Adrenal gland (tissue), 12 donors: ENCODE data around the gene SLC4A5. TPM values are rescaled to one million over a fixed set of nuclear protein-coding genes. Genes with fewer than 3 reads are reported as not detected.

Experiments
- DNase-seq, 7 donors: peaks; one replicate each; pipeline ENCODE4 v3.0.0-alpha.2; 2019 to 2020
- H3K27ac ChIP-seq, 5 donors: fragments of 200-600 bp; sonication (generic) in 4 of 5; 1 replicate in 3 of 5; 2 replicates in 2 of 5; pipeline versions ENCODE4 v1.5.1 to v1.8.0; 2016 to 2020; ENCODE audit warnings: mild to moderate bottlenecking in 1 of 5
- H3K27me3 ChIP-seq: fragments of 200-600 bp; 2 replicates; pipeline ENCODE4 v1.8.0; 2021
- H3K36me3 ChIP-seq, 2 donors: fragments of 200-600 bp; replicated peaks in 1 of 2; 1 replicate in 1 of 2; 2 replicates in 1 of 2; pipeline versions ENCODE4 v1.5.1 to v1.8.0; 2018 to 2022
- H3K4me1 ChIP-seq, 2 donors: fragments of 200-600 bp; replicated peaks in 1 of 2; 1 replicate in 1 of 2; 2 replicates in 1 of 2; pipeline versions ENCODE4 v1.5.1 to v1.8.0; 2018 to 2021
- H3K4me3 ChIP-seq, 4 donors: fragments of 200-600 bp; sonication (generic) in 3 of 4; one replicate each; pipeline ENCODE4 v1.5.1; 2016 to 2018
- H3K9me3 ChIP-seq, 3 donors: fragments of 200-600 bp; sonication (generic) in 1 of 3; replicated peaks in 1 of 3; 1 replicate in 2 of 3; 2 replicates in 1 of 3; pipeline versions ENCODE4 v1.5.1 to v1.8.0; 2016 to 2021
- POLR2A ChIP-seq, 2 donors: fragments of 450-650 bp; IDR thresholded peaks; one replicate each; pipeline ENCODE4 v1.6.1; 2017; ENCODE audit warnings: antibody characterized with exemption in 2 of 2, mild to moderate bottlenecking in 2 of 2, moderate library complexity in 1 of 2
- WGBS, 4 donors: extraction: QIAGEN DNeasy Blood & Tissue Kit in 2 of 4; methylation state at CpG; one replicate each; pipeline versions ENCODE4 v1.1.5 to v1.1.7; 2013 to 2017; 5-methylcytosine and 5-hydroxymethylcytosine counted together
- intact Hi-C, 2 donors: fragments of 100-400 bp; cut with DNase I; formaldehyde crosslinking; loops; one replicate each; pipeline versions ENCODE4 v1.14.1 to v1.15.0; 2022 to 2023
- polyA plus RNA-seq, 3 donors: library from polyadenylated mRNA; stranded (reverse); fragments of 200-250 nt in 2 of 3; fragments of 350-450 nt in 1 of 3; fragmentation: Illumina TruSeq in 1 of 3; extraction: RNeasy Lipid Tissue Mini Kit (QIAGEN cat#74804) in 1 of 3; gene quantifications; one replicate each; pipeline ENCODE4 v1.2.3, GENCODE V29; 2013 to 2014
- total RNA-seq, 9 donors: library from RNA; depleted of rRNA in 4 of 9; stranded (reverse); fragments of >200 nt in 4 of 9; fragments of 120-200 nt in 1 of 9; fragmentation: NEBNext Ultra II Directional in 1 of 9; extraction: Animal tissue kit (Norgen Biotek cat#: 25700) in 1 of 9; gene quantifications; one replicate each; pipeline versions ENCODE4 v1.1.0 to v1.2.4, GENCODE V29; 2013 to 2023
- TF ChIP-seq, protein P1 (sequence below), 6 experiments: fragments of 450-650 bp in 4 of 6; fragments of 200-600 bp in 2 of 6; sonication (generic) in 1 of 6; IDR thresholded peaks; 1 replicate in 5 of 6; 2 replicates in 1 of 6; pipeline versions ENCODE4 v1.5.1 to v1.8.0; 2016 to 2021; ENCODE audit warnings: antibody characterized with exemption in 6 of 6, mild to moderate bottlenecking in 2 of 6, moderate library complexity in 1 of 6
- donor health status: healthy with polysubstance abuse.
- donor health status: Bipolar disorder and iron deficiency.
- donor health status: DM: yes; HTN: yes; CAD: no.
- donor health status: DM: no; HTN: no; CAD: no.
- donor health status: DM: no; HTN: no; CAD: no.
- donor health status: DM: yes; HTN: yes; CAD: no.

Gene SLC4A5
- total and polyA plus RNA-seq, 12 donors, result 0.14 to 2.7 (median 0.74) TPM; not detected in 1

DNA sequence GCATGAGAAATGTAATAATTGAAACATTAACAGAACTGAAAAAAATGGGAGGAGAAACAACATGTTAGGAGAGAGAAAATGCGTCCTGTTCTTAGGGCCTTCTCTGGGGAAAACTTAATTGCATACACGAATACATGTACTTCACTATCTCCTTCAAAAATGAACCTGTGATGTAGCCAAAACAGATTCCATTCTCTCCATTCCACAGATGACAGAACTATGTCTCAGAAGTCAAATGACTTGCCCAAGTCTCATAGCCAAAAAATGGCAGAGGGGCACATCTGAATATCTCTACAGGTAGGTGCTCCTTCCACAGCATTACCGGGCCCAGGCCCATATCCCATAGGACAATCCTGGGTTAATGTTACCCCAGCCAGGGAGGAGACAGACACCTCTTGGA lies 40.8 kb upstream of the SLC4A5 start:
- 68 to 80% (median 75%) methylated on average over 3 of the region's 3 CpGs for WGBS, 4 donors

DNA sequence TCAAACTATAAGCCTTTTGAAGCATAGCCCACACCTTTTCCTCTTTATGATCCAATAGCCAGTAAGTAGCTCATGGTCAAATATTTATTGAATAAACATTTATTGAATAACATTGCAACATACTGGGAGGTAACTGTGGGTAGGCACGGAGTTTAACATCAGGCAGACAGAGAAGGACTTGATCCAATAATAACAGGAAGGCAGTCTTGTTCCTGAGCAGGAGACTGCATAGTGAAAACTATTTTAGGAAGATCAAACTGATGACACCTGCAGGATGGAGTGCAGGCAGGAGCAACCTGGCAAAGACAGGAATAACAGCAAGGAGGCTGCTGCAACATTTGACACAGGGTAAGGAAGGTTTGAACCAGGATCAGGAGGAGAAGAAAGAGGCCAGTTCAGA lies 40.0 kb upstream of the SLC4A5 start:
- intact Hi-C loops, result no loop called here

More for the DNA sequence above, 40.8 kb upstream of the SLC4A5 start:
- H3K27ac ChIP-seq, result no peak overlapping the region
- no peaks in the 10 kb centered on the region for H3K9me3 ChIP-seq
- H3K4me1 ChIP-seq, result peaks cover 27 to 70% of the 10 kb centered on the region in 2 donors
- no peak for DNase-seq
- TF ChIP-seq, protein P1, sequence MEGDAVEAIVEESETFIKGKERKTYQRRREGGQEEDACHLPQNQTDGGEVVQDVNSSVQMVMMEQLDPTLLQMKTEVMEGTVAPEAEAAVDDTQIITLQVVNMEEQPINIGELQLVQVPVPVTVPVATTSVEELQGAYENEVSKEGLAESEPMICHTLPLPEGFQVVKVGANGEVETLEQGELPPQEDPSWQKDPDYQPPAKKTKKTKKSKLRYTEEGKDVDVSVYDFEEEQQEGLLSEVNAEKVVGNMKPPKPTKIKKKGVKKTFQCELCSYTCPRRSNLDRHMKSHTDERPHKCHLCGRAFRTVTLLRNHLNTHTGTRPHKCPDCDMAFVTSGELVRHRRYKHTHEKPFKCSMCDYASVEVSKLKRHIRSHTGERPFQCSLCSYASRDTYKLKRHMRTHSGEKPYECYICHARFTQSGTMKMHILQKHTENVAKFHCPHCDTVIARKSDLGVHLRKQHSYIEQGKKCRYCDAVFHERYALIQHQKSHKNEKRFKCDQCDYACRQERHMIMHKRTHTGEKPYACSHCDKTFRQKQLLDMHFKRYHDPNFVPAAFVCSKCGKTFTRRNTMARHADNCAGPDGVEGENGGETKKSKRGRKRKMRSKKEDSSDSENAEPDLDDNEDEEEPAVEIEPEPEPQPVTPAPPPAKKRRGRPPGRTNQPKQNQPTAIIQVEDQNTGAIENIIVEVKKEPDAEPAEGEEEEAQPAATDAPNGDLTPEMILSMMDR (IDR thresholded peaks at IDR 0.05), result no peak
- TF ChIP-seq POLR2A (IDR thresholded peaks at IDR 0.05), result no peak
- intact Hi-C loops, result no loop called here
- peaks cover 0 to 5% of the 10 kb centered on the region in 2 donors for H3K36me3 ChIP-seq
- H3K27me3 ChIP-seq, result no peaks in the 10 kb centered on the region
- no peak overlapping the region for H3K4me3 ChIP-seq

DNA sequence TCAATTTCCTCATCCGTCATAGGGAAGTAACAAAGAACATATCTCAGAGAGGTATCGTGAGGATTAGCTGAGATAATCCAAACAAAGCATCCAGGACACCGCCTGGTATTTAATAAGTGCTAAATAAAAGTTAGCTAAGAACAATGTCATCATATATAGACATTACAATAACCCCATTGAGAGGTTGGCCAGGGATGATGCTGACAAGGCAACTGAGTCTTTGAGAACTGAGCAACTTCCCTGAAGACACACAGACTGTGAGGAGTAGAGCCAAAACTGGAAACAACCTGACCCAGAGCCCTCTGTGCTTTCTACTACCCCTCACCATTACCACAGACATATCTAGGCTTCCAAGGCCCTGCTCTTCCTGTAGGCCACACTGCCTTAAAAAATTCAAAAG lies 38.5 kb upstream of the SLC4A5 start:
- 89 to 100% (median 95%) methylated on average over 3 of the region's 3 CpGs for WGBS, 4 donors
- DNase-seq, result no peak
- intact Hi-C loops, result no loop called here
- peaks cover 0 to 18% of the 10 kb centered on the region in 2 donors for H3K36me3 ChIP-seq
- H3K27ac ChIP-seq, result no peak overlapping the region
- H3K27me3 ChIP-seq, result no peaks in the 10 kb centered on the region
- H3K4me1 ChIP-seq, result peaks cover 21 to 61% of the 10 kb centered on the region in 2 donors
- no peak overlapping the region for H3K4me3 ChIP-seq
- H3K9me3 ChIP-seq, result no peaks in the 10 kb centered on the region
- TF ChIP-seq, protein P1 (IDR thresholded peaks at IDR 0.05), result no peak
- TF ChIP-seq POLR2A (IDR thresholded peaks at IDR 0.05), result no peak

More for the DNA sequence above, 40.0 kb upstream of the SLC4A5 start:
- H3K9me3 ChIP-seq, result no peaks in the 10 kb centered on the region
- H3K27ac ChIP-seq, result peak overlapping the region in 3 of 5 donors; percentile 10 to 36 (median 13)
- H3K36me3 ChIP-seq, result peaks cover 0 to 5% of the 10 kb centered on the region in 2 donors
- DNase-seq, result no peak
- H3K4me1 ChIP-seq, result peaks cover 30 to 74% of the 10 kb centered on the region in 2 donors
- no peak overlapping the region for H3K4me3 ChIP-seq
- no peaks in the 10 kb centered on the region for H3K27me3 ChIP-seq
- WGBS, 4 donors, result 8 to 16% (median 13%) methylated on average over 1 of the region's 1 CpG
- no peak for TF ChIP-seq POLR2A (IDR thresholded peaks at IDR 0.05)
- TF ChIP-seq, protein P1 (IDR thresholded peaks at IDR 0.05), result no peak

DNA sequence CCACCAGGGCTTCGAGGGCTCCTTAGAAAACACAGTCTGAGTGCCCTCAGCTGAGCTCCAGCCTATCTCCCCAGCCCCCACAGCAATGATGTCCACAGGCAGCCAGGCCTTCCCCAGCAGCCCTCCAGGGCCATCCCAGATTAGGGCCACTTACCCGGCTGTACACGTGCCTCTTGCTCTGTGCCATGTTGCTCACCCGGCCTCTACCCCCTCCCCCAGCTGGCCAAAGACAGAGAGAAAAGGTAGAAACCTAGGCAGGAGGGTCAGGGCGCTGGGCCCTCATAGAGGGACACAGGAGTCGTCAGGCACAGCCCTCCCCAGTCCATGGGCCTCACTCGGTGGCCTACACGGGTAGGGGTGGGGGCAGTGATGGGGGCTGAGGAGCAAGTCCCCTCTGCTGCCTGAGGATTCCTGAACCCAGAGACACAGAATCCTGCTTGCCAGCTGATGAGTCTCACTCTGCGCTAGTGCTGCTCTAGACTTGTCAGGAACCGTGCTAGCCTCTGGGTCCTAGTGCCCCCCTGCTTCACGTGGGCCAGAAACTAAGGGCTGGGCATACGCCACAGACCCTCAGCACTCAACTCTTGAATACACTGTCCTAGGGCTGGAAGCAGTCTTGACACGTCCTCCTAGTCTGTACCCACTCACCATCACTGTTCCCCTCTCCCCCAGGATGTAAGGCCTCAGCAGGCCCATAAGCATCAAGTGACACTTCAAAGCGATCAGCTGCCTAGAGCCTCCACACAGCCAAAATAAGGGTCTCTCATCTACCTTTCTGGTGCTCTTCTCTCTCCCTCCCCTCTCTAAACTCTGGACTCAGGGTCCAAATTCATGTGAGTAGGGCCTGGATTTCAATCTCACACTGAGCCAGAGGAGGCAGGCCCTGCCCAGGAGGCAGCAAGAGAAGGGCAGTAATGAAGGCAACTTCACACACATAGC lies 36.9 kb upstream of the SLC4A5 start, which contains the start of gene DCTN1:
Gene DCTN1 (minus strand): TSS at position 461 of the 939 bp plus-strand sequence. CDS start 274 bp downstream, at position 187.
- no peaks in the 10 kb centered on the region for H3K9me3 ChIP-seq
- DNase-seq, result peak; percentile 70 to 82 (median 78)
- intact Hi-C loops, result no loop called here
- no peaks in the 10 kb centered on the region for H3K27me3 ChIP-seq
- peaks cover 21 to 51% of the 10 kb centered on the region in 2 donors for H3K4me1 ChIP-seq
- peak within 1 kb of the TSS in 2 of 4 donors; percentile 26 to 43 for H3K4me3 ChIP-seq
- H3K27ac ChIP-seq, result peak within 1 kb of the TSS in 3 of 5 donors; percentile 61 to 84 (median 83)
- peaks cover 0 to 18% of the 10 kb centered on the region in 2 donors for H3K36me3 ChIP-seq
- peak in 1 of 2 donors; percentile 62 for TF ChIP-seq POLR2A (IDR thresholded peaks at IDR 0.05)
- TF ChIP-seq, protein P1 (IDR thresholded peaks at IDR 0.05), result no peak
- WGBS, 4 donors, result 20 to 39% (median 27%) methylated on average over 10 to 14 of the region's 14 CpGs
